Muscle layer of colon (tissue), 2 donors: ENCODE data around the gene SLC46A3.
"Not testable (repeated sequence)": the region's sequence is repeated elsewhere in the genome, so short reads cannot be mapped to it uniquely, and the experiment has no call there.

Source experiments
- H3K27ac ChIP-seq: one replicate; pipeline ENCODE4 v1.7.0; 2013; ENCODE audit warnings: low read depth, mild to moderate bottlenecking, low read length, moderate library complexity
- H3K27me3 ChIP-seq, 2 donors: one replicate each; pipeline ENCODE4 v1.7.0; 2013; ENCODE audit warnings: low read length in 2 of 2, mild to moderate bottlenecking in 2 of 2; ENCODE audit not compliant: insufficient read depth in 2 of 2, control insufficient read depth in 1 of 2
- H3K36me3 ChIP-seq: one replicate; pipeline ENCODE4 v1.7.0; 2013; ENCODE audit warnings: mild to moderate bottlenecking, low read length; ENCODE audit not compliant: insufficient read depth
- H3K4me1 ChIP-seq: one replicate; pipeline ENCODE4 v1.7.0; 2013; ENCODE audit warnings: mild to moderate bottlenecking, low read length; ENCODE audit not compliant: insufficient read depth
- H3K4me3 ChIP-seq, 2 donors: one replicate each; pipeline ENCODE4 v1.7.0; 2013; ENCODE audit warnings: low read length in 2 of 2, low read depth in 1 of 2, mild to moderate bottlenecking in 1 of 2, moderate library complexity in 1 of 2
- H3K9ac ChIP-seq: one replicate; pipeline ENCODE4 v1.7.0; 2013; ENCODE audit warnings: low read length
- H3K9me3 ChIP-seq: one replicate; pipeline ENCODE4 v1.7.0; 2013; ENCODE audit warnings: mild to moderate bottlenecking, low read length
- donor health status: abdominal sarcoma.
- donor health status: Adenocarcinoma of cecum.

SLC46A3 gene

GRCh38 chr13:28704919-28705318, 13.9 kb downstream of the SLC46A3 start:
- H3K4me3 ChIP-seq, result no peak overlapping the region
- H3K27me3 ChIP-seq, result no peaks in the 10 kb centered on the region
- no peaks in the 10 kb centered on the region for H3K4me1 ChIP-seq
- no peak overlapping the region for H3K27ac ChIP-seq
- no peak overlapping the region for H3K9ac ChIP-seq
- H3K9me3 ChIP-seq, result no peaks in the 10 kb centered on the region
- H3K36me3 ChIP-seq, result peaks cover 17% of the 10 kb centered on the region

GRCh38 chr13:28704282-28704681, 14.5 kb downstream of the SLC46A3 start:
- no peaks in the 10 kb centered on the region for H3K27me3 ChIP-seq
- no peak overlapping the region for H3K27ac ChIP-seq
- H3K9me3 ChIP-seq, result no peaks in the 10 kb centered on the region
- no peak overlapping the region for H3K4me3 ChIP-seq
- H3K36me3 ChIP-seq, result peaks cover 18% of the 10 kb centered on the region
- no peaks in the 10 kb centered on the region for H3K4me1 ChIP-seq
- no peak overlapping the region for H3K9ac ChIP-seq

- H3K9ac ChIP-seq, result no peak overlapping the region
- peaks cover 18% of the 10 kb centered on the region for H3K36me3 ChIP-seq
- H3K27ac ChIP-seq, result no peak overlapping the region
- no peaks in the 10 kb centered on the region for H3K9me3 ChIP-seq
- no peak overlapping the region for H3K4me3 ChIP-seq
- H3K27me3 ChIP-seq, result no peaks in the 10 kb centered on the region
- H3K4me1 ChIP-seq, result no peaks in the 10 kb centered on the region
Measured at GRCh38 chr13:28699246-28699645, 19.5 kb downstream of the SLC46A3 start.

- Histone ChIP-seq H3K36me3 (peaks cover 18% of the 10 kb centered on the region), H3K27me3 (no peaks in the 10 kb centered on the region), H3K27ac (no peak overlapping the region), H3K4me3 (no peak overlapping the region), H3K9me3 (no peaks in the 10 kb centered on the region), H3K4me1 (no peaks in the 10 kb centered on the region), H3K9ac (no peak overlapping the region)
Measured at GRCh38 chr13:28697441-28697840, 21.3 kb downstream of the SLC46A3 start.

GRCh38 chr13:28693605-28694491, 24.9 kb downstream of the SLC46A3 start:
- H3K4me3 ChIP-seq, H3K36me3 ChIP-seq, H3K9ac ChIP-seq, H3K27ac ChIP-seq, H3K27me3 ChIP-seq, H3K4me1 ChIP-seq, H3K9me3 ChIP-seq: not testable (repeated sequence)

- H3K36me3 ChIP-seq, result peaks cover under 1% of the 10 kb centered on the region
- H3K4me1 ChIP-seq, result no peaks in the 10 kb centered on the region
- no peaks in the 10 kb centered on the region for H3K27me3 ChIP-seq
- H3K4me3 ChIP-seq, result no peak overlapping the region
- no peaks in the 10 kb centered on the region for H3K9me3 ChIP-seq
- no peak overlapping the region for H3K27ac ChIP-seq
- no peak overlapping the region for H3K9ac ChIP-seq
Measured at GRCh38 chr13:28685892-28686291, 32.9 kb downstream of the SLC46A3 start.

GRCh38 chr13:28685114-28685513, 33.7 kb downstream of the SLC46A3 start:
- Histone ChIP-seq H3K4me1 (no peaks in the 10 kb centered on the region), H3K9me3 (no peaks in the 10 kb centered on the region), H3K9ac (no peak overlapping the region), H3K4me3 (no peak overlapping the region), H3K27me3 (no peaks in the 10 kb centered on the region), H3K36me3 (peaks cover 7% of the 10 kb centered on the region), H3K27ac (no peak overlapping the region)

GRCh38 chr13:28684257-28684656, 34.5 kb downstream of the SLC46A3 start:
- Histone ChIP-seq H3K9ac (no peak overlapping the region), H3K27me3 (no peaks in the 10 kb centered on the region), H3K36me3 (peaks cover 14% of the 10 kb centered on the region), H3K4me3 (no peak overlapping the region), H3K4me1 (no peaks in the 10 kb centered on the region), H3K27ac (no peak overlapping the region), H3K9me3 (no peaks in the 10 kb centered on the region)

- H3K27ac ChIP-seq, H3K4me3 ChIP-seq, H3K27me3 ChIP-seq, H3K4me1 ChIP-seq, H3K9me3 ChIP-seq, H3K9ac ChIP-seq: not testable (repeated sequence)
- H3K36me3 ChIP-seq, result peaks cover 18% of the 10 kb centered on the region
Measured at GRCh38 chr13:28683169-28683568, 35.6 kb downstream of the SLC46A3 start.

- no peaks in the 10 kb centered on the region for H3K9me3 ChIP-seq
- no peaks in the 10 kb centered on the region for H3K4me1 ChIP-seq
- no peak overlapping the region for H3K9ac ChIP-seq
- H3K4me3 ChIP-seq, result no peak overlapping the region
- H3K27ac ChIP-seq, result no peak overlapping the region
- peaks cover 27% of the 10 kb centered on the region for H3K36me3 ChIP-seq
- no peaks in the 10 kb centered on the region for H3K27me3 ChIP-seq
Measured at GRCh38 chr13:28680541-28680940, 38.2 kb downstream of the SLC46A3 start.

- Histone ChIP-seq H3K9me3 (no peaks in the 10 kb centered on the region), H3K4me1 (no peaks in the 10 kb centered on the region), H3K9ac (no peak overlapping the region), H3K36me3 (peaks cover 33% of the 10 kb centered on the region), H3K4me3 (no peak overlapping the region), H3K27ac (no peak overlapping the region), H3K27me3 (no peaks in the 10 kb centered on the region)
Measured at GRCh38 chr13:28679628-28680027, 39.1 kb downstream of the SLC46A3 start.

GRCh38 chr13:28678809-28679208, 40.0 kb downstream of the SLC46A3 start:
- H3K27me3 ChIP-seq, result no peaks in the 10 kb centered on the region
- no peak overlapping the region for H3K9ac ChIP-seq
- peaks cover 41% of the 10 kb centered on the region for H3K36me3 ChIP-seq
- no peaks in the 10 kb centered on the region for H3K4me1 ChIP-seq
- H3K27ac ChIP-seq, result no peak overlapping the region
- no peak overlapping the region for H3K4me3 ChIP-seq
- no peaks in the 10 kb centered on the region for H3K9me3 ChIP-seq
